CD4-positive, alpha-beta T cell treated with Interleukin-2 at 100 ng/mL for 4 hours (primary cell): ENCODE results near the gene PLCH2.

Source experiments
- DNase-seq: peaks from one replicate; pipeline ENCODE4 v3.0.0-alpha.2; 2020; ENCODE audit warnings: low spot score

PLCH2 gene

DNA sequence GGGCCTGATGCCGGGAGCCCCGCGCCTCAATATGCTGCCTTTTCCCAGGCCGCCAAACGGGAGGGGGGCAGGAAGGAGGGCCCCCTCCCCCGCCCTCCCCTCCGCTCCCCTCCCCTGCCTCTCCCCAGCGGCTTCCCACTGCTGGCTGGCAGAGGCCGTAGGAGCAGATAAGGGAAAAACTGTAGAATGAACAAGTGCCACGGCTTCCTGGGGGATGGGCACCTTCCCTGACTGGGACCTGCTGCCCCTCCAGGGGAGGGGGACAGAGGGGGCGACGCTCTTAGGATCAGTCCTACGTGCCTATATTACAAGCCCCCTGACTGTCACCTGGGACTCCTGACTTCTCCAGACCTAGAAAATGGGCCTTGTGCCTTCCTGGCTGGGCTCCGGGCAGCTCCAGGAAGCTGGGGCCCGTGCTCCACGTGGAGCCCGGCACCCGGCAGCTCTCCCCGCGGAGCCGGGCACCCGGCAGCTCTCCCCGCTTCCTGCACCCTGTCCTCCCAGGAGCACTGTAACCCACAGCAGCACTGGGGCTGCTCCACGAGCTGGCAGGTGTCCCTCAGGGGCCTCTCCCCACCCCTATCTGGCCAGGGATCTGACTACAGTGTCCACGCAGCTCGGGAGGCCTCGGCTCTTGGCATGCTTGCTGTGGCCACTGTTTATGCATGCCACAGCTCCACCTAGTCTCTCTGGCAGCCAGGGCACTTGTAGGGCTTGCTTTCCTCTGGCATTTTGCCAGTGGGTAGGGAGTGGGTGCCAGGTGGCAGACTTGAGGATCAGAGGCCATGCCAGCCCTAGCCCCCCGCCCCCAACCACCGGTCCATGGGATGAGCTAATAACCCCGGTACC lies 54.6 kb downstream of the PLCH2 start:
- no peak for DNase-seq

DNA sequence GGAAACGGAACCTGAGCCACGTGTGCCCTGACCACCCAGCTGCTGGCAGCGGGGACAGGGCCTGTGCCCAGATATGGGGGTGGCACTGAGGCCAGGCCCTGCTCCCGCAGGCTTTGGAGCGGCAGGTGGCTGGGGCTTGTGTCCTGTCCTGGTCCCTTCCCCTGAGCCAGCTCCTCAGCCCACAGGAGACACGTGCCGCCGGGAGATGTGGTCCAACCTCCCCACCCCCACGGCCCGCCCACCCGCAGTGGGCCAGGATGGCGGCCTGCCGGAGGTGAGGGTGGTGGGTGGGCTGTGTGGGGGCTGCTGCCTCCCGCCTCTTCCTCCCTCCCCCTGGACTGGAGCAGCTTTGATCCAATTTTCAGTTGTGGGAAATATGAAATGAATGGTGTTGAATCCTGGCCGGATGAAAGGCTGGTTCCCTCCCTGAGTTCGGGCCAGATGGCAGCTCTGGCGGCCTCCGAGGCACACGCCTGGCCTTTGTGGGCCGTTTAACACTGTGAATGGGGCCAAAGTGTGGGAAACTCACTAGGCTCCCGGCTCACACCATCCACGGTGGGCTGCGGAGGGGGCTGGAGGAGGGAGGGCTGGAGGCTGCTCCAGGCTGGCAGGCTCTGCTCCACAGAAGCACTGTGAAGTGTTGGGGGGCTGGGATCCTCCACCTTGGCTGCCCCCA lies 56.5 kb downstream of the PLCH2 start:
- DNase-seq, result no peak

DNA sequence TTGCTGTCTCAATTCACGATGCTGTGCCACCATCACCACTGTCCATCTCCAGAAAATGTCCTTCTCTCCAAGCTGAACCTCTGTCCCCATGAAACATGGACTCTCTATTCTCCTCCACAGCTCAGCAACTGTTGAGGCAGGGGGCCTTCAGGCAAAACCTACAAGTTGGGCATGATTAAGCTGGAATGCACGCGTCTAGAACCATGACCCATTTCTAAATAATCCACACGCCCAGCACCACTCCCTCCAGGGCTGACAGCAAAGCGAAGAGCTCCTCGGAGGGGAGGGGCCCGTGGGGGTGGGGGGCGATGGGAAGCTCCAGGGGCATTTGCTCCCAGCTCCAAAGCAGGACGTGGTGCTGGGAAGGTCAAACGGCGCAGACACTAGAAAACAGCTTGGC lies 57.3 kb downstream of the PLCH2 start:
- DNase-seq, result no peak

DNA sequence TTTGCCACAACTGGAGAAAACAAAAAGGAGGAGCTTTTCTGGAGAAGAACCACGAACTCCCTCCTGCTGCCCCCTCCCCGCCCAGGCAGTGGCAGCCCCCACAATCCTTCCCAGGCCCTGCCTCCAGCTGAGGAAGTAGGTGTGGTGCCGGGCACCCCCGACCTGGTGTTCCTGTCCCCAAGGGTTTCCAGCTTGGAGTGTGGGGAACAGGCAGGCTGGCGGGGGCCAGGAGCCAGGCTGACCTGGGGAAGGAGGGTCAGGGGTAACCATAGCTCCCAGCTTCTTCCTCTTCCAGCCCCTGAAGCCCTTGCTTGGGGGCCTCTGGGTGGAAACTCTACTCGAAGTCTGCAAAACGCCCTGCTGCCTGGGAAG lies 58.2 kb downstream of the PLCH2 start:
- DNase-seq, result no peak

DNA sequence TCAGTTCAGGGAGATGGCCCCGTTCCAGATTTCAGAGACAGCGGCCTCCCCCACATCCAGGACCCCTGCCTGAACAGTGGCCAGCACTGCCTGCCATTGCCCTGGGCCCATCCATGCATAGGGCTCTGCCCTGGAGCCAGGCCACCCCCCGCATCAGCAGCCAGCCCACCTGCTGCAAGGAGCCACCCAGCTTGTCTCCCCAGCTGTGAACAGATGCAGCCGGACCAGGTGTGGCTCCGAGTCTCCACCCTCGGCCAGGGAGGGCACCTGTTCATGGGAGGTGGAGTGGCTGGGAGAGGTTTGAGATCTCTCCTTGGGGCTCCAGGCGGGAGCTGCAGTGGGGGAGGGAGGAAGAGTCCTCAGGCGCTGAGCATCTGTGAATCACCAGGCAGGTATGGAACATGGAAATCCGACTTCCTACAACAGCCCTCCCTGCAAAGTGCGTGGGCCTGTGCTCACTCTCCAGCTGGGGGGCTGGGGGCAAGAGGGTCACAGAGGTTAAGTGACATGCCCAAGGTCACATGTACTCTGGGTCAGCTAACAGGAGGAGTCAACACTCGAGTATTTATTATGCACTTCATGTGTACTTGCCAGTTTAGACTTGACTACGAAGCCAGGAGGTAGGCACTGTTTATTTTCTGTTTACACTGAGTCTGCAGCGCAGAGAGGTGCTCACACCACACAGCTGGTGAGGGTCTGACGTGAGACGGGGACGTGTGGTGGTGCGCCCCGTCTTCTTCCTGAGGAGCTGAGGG lies 58.8 kb downstream of the PLCH2 start:
- no peak for DNase-seq

DNA sequence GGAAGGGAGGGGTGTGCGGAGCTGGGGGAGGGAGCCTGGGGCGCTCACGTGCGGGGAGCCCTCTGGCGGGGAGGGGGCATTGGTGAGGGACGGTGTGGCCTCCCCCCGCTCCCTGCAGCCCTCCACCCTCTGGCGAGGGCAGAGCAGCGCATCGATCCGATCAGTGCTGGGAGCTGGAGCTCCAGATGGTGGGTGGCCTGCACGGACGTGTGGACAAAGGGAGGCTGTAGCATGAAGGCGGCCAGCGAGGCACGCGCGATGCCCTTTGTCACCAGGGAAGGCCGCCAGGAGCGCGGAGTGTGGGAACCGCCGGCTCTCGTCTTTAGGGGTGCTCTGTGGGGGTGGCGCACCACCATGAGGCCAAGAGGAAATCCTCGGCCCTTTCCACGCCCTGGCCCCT lies 59.4 kb downstream of the PLCH2 start:
- DNase-seq, result no peak

DNA sequence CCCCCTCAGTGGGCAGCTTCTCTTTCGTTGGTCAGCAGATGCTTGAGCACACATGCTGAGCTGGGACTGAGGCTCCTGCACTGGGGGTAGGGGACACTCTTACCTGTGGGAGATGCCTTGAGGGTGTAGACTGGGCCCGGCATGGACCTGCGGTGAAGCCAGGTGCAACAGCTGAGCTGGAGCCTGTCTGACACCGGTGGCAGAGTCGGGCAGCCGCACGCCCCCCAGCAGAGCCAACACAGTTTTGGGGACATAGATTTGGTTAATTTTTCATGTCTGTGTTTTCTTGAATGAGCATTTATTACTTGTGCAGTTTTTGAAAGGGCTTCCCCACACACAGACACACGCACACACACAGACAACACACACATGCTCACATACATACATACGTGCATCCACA lies 59.9 kb downstream of the PLCH2 start:
- no peak for DNase-seq

DNA sequence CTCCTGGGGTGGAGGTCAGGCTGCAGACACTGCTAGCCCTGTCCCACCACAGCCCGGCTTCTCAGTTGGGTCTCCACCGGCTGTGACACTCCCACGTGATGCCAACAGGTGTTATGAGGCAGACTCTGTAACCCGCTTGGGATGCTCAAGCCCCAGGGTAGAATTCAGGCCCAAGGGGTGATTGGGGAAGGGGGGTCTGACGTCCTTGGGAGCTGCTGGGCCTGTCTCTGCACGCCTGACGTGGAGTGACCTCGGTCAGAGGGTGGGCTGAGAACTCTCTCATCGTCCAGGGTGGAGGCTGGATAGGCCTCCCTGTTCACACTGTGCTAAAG lies 61.7 kb downstream of the PLCH2 start:
- no peak for DNase-seq

DNA sequence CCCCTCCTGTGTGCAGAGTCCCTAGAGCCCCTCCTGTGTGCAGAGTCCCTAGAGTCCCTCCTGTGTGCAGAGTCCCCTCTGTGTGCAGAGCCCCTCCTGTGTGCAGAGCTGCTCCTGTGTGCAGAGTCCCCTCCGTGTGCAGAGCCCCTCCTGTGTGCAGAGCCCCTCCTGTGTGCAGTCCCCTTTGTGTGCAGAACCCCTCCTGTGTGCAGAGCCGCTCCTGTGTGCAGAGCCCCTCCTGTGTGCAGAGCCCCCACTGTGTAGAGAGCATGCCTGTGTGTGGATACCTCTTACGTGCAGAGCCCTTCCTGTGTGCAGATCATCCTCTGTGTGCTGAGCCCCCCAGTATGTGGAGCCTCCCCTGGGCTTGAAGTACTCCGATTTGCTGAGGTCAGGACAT lies 62.3 kb downstream of the PLCH2 start:
- no peak for DNase-seq

DNA sequence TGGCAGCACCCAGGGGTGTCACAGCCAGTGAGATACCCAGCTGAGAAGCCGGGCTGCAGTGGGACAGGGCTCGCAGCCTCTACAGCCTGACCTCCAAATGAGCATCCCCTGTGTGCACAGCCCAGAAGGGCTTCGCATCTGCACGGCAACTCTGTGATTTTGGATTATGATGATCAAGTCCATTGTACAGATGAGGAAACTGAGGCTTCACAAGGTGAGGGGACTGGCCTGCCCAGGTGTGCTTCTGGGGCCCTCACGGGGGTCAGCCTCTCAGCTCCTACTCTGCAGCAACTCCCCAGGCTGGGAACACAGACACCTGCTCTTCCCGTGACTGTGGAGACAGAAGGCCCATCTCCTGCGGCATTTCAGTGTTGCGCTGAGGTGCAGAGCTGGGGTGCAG lies 62.8 kb downstream of the PLCH2 start:
- no peak for DNase-seq

DNA sequence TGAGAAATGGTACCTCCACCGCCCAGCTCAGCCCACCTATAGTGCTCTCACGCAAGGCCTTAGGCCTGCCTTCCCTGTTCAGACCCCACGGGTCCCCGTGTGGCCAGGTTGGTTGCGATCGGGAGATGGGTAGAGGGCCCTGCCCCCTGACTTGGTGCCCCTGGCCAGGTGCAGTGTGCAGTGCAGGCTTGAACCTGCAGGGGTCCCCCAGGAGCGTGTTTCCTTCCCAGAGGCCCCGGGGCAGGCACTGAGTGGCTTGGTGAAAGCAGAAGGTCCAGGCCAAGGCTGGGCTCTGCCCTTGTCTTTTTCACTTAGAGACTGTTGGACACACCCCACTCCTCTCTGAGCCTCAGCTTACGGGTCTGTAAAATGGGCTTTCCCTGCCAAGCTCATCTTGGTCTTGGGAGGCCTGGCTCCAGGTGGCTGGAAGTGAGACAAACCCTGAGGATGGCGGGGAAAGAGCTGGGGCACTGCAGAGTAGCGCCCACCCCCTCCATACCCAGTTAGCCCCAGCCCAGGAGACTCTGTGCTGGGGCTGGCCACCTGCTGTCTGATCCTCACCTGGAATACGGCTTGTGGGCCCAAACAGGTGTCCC lies 63.3 kb downstream of the PLCH2 start:
- peak; percentile 36 for DNase-seq

DNA sequence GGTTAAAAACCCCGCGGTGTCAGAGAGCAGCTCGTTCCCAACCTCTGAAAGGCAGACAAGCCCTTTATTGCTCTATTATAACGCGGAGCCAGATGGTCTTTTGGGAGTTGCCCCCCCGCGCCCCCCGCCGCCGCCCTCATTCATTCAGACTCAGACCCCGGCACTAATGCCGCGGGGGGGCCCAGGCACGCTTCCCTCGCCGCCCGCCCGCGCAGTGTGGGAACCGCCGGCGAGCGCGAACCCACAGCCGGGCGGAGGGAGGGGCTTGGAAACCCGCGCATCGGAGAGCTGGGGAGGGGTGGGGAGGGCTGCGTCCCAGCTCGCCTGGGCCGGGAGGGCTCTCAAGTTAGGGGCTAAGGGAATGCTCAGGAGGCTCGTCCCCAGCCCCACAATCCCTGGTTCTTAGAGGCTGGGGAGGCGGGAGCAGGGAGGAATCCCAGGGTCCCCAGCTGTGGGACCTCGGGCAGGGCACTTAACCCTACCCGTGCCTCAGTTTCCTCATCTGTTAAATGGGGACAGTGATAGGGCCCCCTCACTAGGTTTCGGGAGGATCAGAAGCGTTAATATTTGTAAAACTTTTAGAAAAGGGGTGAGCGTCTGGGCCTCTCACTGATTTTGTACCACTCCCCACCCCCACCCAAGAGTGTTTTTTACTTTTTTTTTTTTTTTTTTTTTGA lies 64.9 kb downstream of the PLCH2 start:
- DNase-seq, result no peak

DNA sequence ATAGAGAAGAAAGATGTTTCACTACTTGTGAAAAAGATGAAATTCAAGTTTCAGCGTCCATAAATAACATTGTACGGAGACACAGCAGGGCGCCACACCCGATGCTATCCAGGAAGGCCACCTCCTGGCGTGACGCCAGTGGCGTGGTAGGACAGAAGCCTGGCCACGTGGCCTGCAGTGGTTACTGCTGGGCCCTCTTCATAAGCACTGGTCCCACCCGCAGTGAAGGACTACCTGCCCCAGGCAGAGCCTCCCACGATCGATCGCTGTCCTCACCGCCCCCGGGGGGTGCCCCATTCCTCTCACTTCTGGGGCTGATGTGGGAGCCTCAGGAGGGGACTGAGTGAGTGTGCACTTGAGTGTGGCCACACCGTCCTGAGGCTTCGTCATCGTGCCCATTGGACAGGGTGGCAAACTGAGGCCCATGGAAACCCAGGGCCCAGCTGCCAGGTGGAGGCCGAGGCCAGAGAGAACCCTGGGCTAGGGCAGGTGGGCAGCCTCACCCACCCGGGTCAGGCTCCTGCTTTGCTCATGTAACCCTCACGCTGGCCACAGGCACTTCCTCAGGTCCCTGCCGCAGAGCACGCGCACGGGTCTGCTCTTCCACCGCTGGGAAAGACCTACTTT lies 65.6 kb downstream of the PLCH2 start:
- DNase-seq, result no peak

DNA sequence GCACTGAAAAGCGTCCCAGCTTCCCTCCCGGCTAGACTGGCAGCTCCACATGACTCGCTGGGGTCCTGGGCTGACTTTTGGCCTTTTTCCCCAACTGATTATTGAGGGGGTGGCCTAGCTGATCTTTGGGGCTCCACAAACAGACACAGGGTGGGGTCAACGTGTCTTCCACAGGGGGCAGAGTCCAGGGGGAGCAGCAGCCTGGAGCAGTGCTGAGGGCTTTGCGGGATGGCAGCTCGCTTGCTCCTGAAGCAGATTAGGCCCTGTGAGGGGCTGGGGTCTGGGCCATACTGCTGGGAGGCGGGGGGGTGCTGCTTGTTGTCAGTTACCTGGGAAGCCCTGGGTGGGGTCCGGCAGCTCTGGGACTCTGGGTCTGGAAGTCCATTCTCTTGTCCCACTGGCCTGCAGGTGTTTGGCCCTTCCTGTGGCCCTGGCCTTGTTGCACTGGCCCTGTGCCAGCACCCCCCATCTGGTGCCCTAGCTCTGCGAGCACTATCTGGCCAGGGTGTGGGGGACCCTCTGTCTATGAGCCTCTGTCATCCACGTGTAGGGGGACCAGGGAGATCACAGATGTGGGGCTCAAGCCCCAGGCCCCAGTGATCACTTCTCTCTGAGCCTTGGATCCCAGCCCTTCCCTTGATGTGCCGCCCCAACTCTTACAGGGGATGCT lies 66.3 kb downstream of the PLCH2 start:
- DNase-seq, result no peak

DNA sequence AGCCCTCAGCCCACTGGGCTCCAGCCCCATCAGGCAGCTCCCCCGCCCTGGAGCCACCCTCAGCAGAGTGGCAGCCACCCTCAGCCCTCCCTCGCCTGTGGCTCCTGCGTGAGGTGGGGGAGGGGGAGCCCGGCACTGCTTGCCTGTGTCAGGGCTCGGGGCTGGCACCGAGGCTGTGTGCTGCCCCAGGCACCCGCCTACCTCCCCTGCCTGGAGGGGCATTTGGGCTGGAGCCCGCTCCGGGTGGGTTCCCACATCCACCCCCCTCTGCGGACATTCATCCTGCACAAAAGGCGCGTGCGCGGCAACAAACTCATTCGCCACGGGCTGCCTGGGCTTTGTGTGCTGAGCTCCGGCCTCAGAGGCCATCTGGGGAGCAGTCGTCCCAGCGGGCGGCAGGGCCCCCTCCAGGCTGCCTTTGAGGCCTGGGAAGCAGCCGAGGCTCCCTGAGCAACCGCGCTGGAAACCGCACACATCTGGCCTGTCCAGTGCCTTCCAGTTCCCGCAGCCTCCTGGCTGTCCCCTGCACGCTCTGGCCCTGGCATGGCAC lies 67.5 kb downstream of the PLCH2 start:
- peak; percentile 29 for DNase-seq

DNA sequence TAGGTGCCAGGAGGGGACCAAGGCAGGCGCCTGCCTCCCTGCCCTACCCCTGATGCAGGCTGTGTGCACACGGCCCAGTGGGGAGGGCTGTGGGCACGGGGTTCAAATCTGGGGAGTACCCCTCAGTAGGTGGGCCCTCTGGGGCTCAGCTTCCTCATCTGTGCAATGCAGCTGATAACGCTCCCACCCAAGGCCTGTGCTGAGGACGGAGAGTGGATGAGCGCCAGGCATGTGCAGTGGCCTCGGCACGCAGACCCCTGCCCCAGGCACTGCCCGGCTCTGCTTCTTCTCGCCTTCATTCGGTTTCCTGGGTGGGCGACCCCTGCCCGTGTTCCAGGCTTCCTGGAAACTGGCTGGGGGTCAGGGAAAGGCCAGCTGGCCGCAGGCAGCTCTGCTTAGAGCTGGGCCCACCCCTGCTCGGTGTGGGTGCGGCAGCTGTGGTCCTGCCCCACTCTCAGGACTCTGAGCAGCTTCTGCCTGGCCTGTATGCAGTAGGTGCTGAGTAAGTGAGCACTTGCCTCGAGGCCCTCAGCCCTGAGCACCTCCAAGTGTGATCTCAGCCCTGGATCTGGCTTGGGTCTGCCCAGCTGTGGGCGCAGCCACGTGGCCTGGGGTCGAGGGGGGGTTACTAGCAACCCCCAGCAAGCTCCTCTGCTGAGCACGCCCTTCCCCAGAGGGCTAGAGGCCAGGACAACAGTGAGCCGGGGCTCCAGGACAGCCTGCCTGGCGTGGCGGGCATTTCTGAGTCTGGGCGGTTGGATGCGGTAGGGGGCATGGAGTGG lies 68.2 kb downstream of the PLCH2 start:
- no peak for DNase-seq

DNA sequence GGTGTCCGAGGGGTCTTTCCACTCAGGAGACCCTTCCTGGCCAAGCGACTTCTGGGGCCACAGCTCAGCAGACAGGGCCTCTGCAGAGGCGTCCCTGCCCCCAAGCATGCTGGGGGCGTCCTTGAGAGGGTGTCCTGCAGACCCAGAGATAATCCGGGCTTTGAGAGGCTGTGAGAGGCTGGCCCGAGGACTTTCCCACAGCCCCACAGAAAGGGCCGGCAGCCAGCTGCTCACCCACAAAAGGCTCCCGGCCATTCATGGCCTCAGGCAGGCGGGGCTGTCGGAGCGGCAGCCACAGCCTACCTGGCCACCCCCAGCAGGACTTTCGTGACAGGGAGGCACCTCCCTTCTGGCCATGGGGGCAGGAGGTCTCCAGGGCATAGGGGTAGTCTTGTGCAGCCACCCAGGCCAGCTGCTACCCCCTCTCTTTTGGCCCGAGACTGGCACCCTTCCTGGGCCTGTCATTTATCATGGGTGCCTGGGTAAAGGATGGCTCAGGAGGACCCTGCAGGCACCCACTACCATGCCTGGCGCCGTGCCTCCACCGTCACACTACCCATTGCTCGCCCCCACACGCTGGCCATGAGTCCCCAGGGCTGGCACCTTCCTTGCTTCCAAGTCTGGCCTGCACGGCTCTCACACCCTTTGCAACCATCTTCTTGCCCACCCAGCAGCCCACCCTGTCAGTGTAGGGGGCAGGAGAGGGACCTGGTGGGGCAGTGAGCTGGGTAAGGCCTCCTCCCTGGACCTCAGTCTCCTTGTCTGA lies 69.0 kb downstream of the PLCH2 start:
- no peak for DNase-seq

DNA sequence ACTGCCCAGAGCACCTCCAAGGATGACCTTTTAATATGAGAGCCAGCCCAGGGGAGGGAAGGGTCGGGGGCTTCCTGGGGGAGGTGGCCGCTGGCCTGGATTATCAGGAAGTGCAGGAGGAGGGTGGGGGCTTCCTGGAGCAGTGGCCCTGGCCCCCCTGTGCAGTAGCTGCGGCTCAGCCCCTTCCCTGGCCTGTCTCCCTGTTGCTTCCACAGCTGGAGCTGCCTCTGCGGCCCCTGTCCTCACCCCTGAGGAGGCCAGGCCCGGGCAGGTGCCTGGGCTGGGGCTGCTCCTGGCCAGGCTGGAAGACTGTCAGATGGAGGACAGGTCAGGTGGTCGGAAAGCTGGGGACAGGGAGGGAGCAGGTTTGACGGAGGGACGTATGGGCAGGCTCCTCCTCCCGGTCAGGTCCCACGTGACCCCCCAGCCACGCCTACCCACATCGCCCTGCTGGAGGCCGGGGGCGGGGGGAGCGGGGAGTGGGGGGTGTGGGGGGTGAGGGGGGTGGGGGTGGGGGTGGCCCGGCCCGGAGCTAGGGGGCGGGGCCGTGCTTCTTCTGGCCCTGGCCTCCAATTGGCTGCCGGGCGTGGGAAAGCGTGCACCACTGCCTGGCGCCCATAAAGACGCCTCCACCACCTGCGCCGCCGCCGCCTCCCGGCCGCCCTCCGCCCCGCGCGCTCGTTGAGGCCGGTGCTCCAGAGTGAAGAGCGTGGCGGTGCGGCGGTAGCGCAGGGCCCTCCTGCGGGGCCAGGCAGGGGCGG lies 69.8 kb downstream of the PLCH2 start:
- DNase-seq, result peak; percentile 92
